Kidney (tissue), 14 donors: ENCODE results near the gene NUDT8. TPM values are rescaled to one million over a fixed set of nuclear protein-coding genes. Genes with fewer than 3 reads are reported as not detected.
A peak's percentile ranks its signal among the peaks of the same experiment; 100 is the strongest.

Source experiments
- DNase-seq, 5 donors: peaks; one replicate each; pipeline ENCODE4 v3.0.0-alpha.2; 2013 to 2020
- FAIRE-seq: peaks from 2 replicates; lab custom pipeline; 2012; peaks lifted over from hg19 to GRCh38; lab: Jason Lieb, UNC
- H3K27ac ChIP-seq, 2 donors: one replicate each; pipeline ENCODE4 v1.7.0; 2013; ENCODE audit warnings: low read depth in 2 of 2, low read length in 2 of 2, inconsistent platforms in 1 of 2
- H3K27me3 ChIP-seq: one replicate; pipeline ENCODE4 v1.7.1; 2013; ENCODE audit warnings: low read length, inconsistent platforms; ENCODE audit not compliant: control insufficient read depth, insufficient read depth
- H3K36me3 ChIP-seq, 3 donors: one replicate each; pipeline versions ENCODE4 v1.7.0 to v1.7.1; 2013; ENCODE audit warnings: low read length in 3 of 3, control low read depth in 1 of 3, inconsistent platforms in 1 of 3; ENCODE audit not compliant: insufficient read depth in 3 of 3, control insufficient read depth in 2 of 3
- H3K4me1 ChIP-seq, 3 donors: one replicate each; pipeline versions ENCODE4 v1.7.0 to v1.7.1; 2013; ENCODE audit warnings: low read length in 3 of 3, inconsistent platforms in 1 of 3, low read depth in 1 of 3; ENCODE audit not compliant: control insufficient read depth in 2 of 3, insufficient read depth in 2 of 3
- H3K4me3 ChIP-seq, 3 donors: one replicate each; pipeline versions ENCODE4 v1.7.0 to v1.8.1; 2013; ENCODE audit warnings: low read length in 3 of 3, control low read depth in 1 of 3, inconsistent platforms in 1 of 3
- H3K9ac ChIP-seq, 3 donors: one replicate each; pipeline versions ENCODE4 v1.7.0 to v1.7.1; 2013; ENCODE audit warnings: low read length in 3 of 3, control low read depth in 1 of 3, inconsistent platforms in 1 of 3
- H3K9me3 ChIP-seq, 3 donors: one replicate each; pipeline versions ENCODE4 v1.7.0 to v1.7.1; 2013; ENCODE audit warnings: low read length in 3 of 3, control low read depth in 1 of 3, inconsistent platforms in 1 of 3; ENCODE audit not compliant: control insufficient read depth in 2 of 3, insufficient read depth in 1 of 3
- intact Hi-C: fragments of 100-400 bp; cut with DNase I; formaldehyde crosslinking; loops from one replicate; pipeline ENCODE4 v1.11.1; 2022
- polyA plus RNA-seq: library from polyadenylated mRNA; stranded (reverse); fragments of 350-450 nt; fragmentation: Illumina TruSeq; extraction: RNeasy Lipid Tissue Mini Kit (QIAGEN cat#74804); gene quantifications from one replicate; pipeline ENCODE4 v1.2.3, GENCODE V29; 2014; ENCODE audit warnings: low read depth, low replicate concordance; ENCODE audit not compliant: insufficient read depth
- total RNA-seq: library from RNA; stranded (reverse); fragmentation: NEBNext Ultra II Directional; extraction: Animal tissue kit (Norgen Biotek cat#: 25700); gene quantifications from one replicate; pipeline ENCODE4 v1.2.1, GENCODE V29; 2021
- TF ChIP-seq, protein P1 (sequence below): IDR thresholded peaks from 3 replicates; pipeline ENCODE4 v1.5.1; 2012; ENCODE audit warnings: mild to moderate bottlenecking, moderate library complexity, borderline replicate concordance; ENCODE audit not compliant: insufficient read depth; ENCODE audit errors: extremely low read depth
- donor health status: control.
- donor health status: control.
- donor health status: control.
- donor health status: control.
- donor health status: control.
- donor health status: DM: yes; HTN: yes; CAD: no.
- donor health status: Normal renal cell carcinoma (clear cell type).

The NUDT8 gene
- total and polyA plus RNA-seq, 2 donors from 2014 or later, result 11.9 to 57.0 TPM

DNA sequence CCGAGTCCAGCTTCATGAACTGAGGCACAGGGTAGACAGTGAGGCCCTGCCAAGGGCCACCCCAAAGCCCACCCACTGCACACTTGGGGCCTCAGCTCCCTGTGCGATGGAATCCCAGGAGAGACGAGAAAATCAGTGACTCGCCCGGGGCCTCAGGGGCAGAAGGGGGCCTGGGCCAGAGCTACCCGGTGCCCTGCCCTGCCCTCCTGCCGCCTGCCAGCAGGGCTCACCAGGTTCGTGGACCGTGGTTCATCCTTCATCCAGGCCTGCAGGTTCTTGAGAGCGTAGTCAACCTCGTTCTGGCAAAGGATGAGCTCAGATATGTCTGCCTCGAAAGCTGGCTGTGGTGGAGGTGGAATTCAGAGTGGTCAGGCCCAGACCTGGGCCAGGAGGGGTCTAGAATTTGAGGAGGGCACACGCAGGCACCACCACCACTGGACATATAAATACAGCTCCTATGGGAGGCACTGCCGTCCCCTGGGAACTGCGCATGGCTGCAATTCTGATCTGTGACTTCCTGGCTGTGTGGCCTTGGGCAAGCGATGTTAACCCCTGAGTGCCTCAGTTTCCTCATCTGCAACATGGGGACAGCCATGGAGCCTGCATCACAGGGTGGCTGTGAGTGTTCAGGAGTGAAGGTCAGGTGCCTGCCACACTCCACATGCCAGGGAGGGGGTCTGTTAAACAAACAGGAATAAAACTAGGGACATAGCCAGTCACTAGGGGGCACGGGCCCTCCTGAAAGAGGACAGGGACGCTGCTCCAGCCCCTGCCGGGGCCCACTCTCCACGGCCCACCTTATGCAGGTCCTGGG is 37.1 kb upstream of the NUDT8 start:
- Histone ChIP-seq H3K27me3 (no peaks in the 10 kb centered on the region), H3K4me1 (no peaks in the 10 kb centered on the region), H3K4me3 (no peak overlapping the region), H3K36me3 (no peaks in the 10 kb centered on the region), H3K9me3 (no peaks in the 10 kb centered on the region), H3K27ac (no peak overlapping the region), H3K9ac (no peak overlapping the region)
- TF ChIP-seq, protein P1, sequence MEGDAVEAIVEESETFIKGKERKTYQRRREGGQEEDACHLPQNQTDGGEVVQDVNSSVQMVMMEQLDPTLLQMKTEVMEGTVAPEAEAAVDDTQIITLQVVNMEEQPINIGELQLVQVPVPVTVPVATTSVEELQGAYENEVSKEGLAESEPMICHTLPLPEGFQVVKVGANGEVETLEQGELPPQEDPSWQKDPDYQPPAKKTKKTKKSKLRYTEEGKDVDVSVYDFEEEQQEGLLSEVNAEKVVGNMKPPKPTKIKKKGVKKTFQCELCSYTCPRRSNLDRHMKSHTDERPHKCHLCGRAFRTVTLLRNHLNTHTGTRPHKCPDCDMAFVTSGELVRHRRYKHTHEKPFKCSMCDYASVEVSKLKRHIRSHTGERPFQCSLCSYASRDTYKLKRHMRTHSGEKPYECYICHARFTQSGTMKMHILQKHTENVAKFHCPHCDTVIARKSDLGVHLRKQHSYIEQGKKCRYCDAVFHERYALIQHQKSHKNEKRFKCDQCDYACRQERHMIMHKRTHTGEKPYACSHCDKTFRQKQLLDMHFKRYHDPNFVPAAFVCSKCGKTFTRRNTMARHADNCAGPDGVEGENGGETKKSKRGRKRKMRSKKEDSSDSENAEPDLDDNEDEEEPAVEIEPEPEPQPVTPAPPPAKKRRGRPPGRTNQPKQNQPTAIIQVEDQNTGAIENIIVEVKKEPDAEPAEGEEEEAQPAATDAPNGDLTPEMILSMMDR, result no peak
- FAIRE-seq (no peak), DNase-seq (no peak)
- intact Hi-C loops, result no loop called here

DNA sequence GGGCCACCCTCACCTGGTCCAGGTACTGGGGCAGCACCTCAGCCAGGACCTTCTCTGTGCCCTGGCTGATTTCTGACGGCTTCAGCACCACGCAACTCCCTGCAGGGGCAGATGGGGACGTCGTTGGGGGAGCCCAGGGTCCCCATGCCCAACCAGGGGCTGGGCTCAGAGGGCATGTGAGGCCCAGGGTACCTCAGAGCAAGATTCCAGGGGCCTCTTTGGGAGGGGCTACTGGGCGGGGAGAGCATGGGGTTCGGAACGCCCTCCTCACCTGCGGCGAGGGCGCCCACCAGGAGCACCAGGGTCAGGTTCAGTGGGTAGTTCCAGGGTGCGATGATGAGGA is 36.5 kb upstream of the NUDT8 start:
- Histone ChIP-seq H3K36me3 (no peaks in the 10 kb centered on the region), H3K27me3 (no peaks in the 10 kb centered on the region), H3K9me3 (no peaks in the 10 kb centered on the region), H3K4me3 (no peak overlapping the region), H3K4me1 (no peaks in the 10 kb centered on the region), H3K9ac (no peak overlapping the region), H3K27ac (no peak overlapping the region)
- FAIRE-seq (no peak), DNase-seq (peak in 1 of 5 donors; percentile 37)
- TF ChIP-seq, protein P1, result no peak
- intact Hi-C loops, result no loop called here

DNA sequence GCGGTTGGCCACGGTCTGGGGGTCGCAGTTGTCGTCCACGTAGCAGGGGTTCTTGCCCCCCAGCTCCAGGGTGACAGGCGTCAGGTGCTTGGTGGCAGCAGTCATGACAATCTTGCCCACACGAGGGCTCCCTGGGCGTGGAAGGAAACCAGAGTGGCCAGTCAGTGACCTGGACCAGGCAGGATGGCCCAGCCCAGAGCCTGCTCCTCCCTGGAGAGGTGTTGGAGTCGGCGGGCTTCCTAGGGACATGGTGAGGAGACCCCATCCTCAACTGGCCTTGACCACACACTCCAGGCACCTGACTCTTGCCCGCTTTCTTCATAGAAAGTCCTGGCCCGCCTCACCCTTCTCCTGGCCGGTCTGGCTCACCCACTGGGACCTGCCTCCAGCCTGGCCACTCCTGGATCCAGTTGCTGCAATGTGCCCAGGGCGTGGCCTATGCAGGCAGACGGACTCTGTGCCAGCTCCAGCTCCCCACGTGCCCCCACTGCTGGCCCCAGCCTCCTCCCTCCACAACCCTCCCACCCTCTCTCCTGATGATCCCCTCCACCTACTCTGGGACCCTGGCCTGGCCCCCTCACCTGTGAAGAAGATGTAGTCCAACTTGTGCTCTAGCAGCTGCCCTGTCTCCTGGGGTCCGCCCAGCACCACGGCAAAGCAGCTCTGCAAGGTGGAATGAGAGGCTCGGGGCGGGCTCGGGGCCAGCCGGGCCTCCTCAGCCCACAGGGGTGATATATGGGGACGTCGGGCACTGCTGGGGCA is 36.0 kb upstream of the NUDT8 start:
- TF ChIP-seq, protein P1, result peak; percentile 27
- peak in 2 of 5 donors; percentile 41 to 72 for DNase-seq
- Histone ChIP-seq H3K36me3 (no peaks in the 10 kb centered on the region), H3K27me3 (no peaks in the 10 kb centered on the region), H3K9me3 (no peaks in the 10 kb centered on the region), H3K27ac (no peak overlapping the region), H3K4me3 (no peak overlapping the region), H3K9ac (no peak overlapping the region), H3K4me1 (no peaks in the 10 kb centered on the region)
- no peak for FAIRE-seq
- intact Hi-C loops, result no loop called here
